GM18520 (cell line): ENCODE data around the gene ELMO2.

ENCODE experiments used
- ATAC-seq: cut with Tn5 transposase; IDR thresholded peaks from one replicate; pipeline ENCODE4 v1.9.1; 2021; ENCODE audit not compliant: unreplicated experiment

ELMO2 gene

DNA sequence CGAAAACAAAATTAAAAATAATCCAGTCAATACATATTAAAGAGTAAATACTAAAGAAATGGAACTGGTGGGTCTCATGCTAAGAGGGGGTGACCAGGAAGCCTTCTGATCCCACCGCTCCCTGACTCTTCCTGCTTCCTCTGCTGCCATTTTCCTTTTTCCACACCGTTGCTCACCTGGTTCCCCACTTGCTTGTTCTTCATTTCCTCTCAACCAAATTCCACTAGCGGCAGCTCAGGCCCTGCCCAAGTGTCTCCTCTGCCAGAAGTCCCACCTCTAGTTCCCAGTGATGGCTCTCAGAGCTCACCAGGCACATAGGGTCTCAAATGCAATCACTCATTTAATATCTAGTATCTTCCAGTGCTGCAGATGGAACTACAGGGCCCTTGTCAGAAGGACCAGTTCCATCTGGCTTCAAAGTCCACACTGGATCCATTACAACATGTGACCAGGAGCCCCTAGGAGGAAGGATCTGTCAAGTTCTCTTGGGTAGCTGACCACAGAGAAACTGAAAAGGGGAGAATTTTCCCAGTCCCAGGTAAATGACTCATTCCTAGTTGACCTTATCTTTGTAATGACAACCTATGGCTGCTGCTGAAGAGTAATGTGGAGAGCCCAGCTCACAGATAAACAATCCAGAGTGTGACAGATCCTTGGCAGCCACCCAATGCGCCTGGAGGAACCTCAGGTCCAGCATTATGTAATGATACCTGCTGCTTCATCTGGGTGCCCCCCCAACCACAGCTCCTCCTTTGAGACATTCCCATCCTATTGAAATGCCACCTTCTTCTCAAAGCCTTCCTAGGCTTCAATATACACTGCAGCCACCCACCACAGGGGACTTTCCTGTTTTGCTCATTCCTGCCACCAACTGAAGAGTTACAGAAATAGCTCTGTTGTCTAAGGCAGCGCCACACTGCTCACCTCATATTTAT, 38.2 kb downstream of the ELMO2 start:
- no peak for ATAC-seq

DNA sequence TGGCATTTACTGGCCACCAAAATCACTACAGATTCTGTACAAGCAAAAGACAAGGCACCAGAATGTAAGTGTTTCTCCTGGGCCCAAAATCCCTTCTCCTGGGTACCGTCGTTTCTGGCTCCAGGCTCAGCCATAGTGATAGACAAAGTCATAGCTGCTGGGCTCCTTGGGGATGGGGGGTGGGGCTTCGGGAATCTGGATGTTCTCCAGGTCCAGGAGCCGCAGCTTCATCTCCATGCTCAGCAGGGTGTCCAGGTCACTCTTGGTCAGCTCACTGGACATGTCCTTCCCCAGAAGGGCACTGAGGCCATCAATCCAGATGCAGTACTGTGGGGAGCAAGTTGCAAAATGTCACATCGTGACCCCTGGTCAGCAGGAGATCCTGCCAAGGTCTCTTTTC, 39.2 kb downstream of the ELMO2 start:
- ATAC-seq = no peak

DNA sequence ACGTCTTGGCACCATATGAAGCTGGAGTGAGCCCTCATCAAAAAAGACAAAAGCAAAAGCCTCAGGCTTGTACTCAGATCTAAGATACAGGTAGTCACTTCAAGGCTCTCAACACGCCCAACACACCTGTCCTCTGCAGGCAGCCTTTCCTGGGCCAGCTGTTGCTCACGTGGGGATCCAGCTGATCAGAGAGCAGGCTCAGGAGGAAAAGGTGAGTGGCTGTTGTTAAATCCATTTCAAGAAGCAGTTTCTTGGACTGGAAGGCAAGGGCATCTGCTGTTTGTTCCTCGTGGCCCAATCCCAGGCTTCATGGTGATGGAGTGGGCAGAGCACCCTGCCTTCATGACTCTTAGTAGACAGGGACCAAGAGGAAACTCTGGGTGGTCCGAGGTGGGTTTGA, 39.6 kb downstream of the ELMO2 start:
- no peak for ATAC-seq

DNA sequence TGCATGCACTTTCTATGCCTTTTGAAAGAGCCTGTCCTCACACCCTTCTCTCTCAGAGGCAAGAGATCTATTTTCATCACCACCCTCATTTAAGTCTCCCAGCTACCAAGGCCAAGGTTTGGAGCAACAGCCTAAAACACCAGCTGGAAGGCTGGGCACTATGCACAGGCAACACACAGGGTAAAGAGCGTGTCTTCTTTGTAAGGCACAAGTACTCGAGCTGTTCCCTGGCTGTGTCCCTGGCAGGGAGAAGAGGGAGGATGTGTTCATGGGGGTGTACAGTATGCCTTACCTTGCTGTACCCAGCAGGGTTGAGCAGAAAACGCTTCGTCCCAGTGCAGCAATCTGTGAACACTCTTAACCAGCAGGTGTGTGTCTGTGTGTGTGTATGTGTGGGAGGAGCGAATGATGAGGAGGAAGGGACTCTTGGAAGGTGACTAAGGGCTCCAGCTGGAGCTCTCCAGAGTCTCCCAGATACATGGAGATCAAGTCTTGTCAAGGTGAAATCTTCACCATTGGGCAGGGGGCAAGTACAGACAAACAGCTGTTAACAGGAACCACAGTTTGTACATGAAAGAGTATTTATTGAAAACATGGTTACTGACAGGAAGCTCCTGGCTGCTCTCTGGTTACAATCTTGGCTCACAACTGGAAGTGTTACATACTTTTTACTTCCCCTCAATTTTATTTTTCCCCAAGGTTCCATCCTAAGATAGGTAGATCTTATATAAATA, 40.8 kb downstream of the ELMO2 start:
- ATAC-seq = no peak

GRCh38 chr20:46364670-46365486, 41.5 kb downstream of the ELMO2 start:
- no peak for ATAC-seq

GRCh38 chr20:46363874-46364669, 42.3 kb downstream of the ELMO2 start:
- no peak for ATAC-seq

GRCh38 chr20:46362921-46363867, 43.2 kb downstream of the ELMO2 start:
- no peak for ATAC-seq

DNA sequence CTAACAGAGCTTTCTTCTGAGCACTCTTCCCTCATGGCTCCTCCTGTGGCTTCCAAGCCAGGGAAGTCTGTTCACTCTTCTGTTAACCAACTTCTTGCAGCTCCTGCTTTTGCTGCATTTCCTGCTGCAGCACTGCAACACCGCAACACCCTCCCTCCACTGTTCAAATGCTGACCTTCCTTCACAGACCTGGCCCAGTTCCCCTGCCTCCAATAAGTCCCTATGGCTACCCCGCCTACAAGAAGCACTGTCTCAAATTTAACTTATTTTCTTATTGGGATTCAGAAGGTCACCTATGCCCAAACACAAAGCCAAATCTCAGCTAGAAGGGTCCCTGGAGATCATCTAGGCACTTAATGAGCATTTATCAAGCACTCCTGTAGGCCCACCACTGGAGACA, 44.6 kb downstream of the ELMO2 start:
- no peak for ATAC-seq

- ATAC-seq = no peak
Measured at GRCh38 chr20:46361381-46361780, 45.0 kb downstream of the ELMO2 start.

- peak; percentile 48 for ATAC-seq
Measured at GRCh38 chr20:46359233-46359751, 47.1 kb downstream of the ELMO2 start.

DNA sequence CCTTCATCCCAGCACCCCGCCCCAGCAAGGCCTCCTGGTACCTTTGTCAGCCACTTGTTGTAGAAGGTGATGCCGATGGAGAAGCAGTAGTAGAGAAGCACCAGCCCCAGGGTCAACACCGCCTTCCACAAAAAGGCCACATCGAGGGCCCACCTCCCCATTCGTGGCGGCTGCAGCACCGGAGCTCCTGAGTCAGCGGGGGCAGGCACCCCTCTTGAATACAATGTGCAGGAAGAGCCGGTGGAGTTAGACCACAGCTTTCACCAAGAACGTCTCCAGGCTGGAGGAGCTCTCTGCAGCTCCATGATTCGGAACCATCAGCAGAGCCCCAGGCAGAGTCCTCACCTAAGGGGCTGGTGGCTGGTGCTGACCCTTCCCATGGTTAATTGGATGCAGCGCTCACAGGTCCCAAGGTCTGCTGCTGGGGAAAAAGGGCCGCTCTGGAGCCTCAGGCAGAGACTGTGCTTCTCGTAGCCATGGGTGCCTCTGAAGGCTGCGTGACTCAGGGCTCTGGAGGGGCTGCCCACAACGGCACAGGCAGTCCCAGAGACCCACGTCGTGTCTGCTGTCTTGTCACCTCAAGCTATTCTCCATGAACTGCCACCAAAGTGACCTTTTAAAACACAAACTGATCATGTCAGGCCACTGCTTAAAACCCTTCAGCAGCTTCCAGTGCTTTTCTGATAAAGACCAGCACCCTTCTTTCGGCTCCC, 47.9 kb downstream of the ELMO2 start:
- ATAC-seq = no peak

DNA sequence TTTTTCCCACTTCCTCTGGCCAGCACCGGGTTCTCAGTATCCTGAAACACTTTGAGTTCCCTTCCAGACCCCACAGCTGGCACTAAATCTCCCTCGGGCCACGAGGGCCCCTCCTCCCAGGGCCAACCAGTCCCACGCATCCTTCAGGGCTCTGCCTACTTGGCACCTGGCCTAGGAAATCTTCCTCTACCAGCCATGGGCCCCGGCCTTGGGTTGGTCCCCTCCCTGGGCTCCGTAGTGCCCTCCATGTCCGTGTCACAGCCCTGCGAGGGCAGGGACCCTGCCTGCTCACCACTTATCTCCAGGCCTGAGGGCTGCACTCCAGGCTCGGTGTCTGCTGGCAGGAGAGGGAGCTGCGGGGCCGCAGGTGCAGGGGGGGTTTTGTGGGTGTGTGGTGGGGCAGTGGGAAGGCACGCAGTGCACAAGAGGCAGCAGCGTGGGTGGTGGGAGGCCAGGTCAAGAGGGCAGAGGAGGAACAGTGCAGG, 49.3 kb downstream of the ELMO2 start:
- no peak for ATAC-seq

- no peak for ATAC-seq
Measured at GRCh38 chr20:46356195-46357029, 50.0 kb downstream of the ELMO2 start.

GRCh38 chr20:46355778-46356177, 50.6 kb downstream of the ELMO2 start:
- no peak for ATAC-seq

DNA sequence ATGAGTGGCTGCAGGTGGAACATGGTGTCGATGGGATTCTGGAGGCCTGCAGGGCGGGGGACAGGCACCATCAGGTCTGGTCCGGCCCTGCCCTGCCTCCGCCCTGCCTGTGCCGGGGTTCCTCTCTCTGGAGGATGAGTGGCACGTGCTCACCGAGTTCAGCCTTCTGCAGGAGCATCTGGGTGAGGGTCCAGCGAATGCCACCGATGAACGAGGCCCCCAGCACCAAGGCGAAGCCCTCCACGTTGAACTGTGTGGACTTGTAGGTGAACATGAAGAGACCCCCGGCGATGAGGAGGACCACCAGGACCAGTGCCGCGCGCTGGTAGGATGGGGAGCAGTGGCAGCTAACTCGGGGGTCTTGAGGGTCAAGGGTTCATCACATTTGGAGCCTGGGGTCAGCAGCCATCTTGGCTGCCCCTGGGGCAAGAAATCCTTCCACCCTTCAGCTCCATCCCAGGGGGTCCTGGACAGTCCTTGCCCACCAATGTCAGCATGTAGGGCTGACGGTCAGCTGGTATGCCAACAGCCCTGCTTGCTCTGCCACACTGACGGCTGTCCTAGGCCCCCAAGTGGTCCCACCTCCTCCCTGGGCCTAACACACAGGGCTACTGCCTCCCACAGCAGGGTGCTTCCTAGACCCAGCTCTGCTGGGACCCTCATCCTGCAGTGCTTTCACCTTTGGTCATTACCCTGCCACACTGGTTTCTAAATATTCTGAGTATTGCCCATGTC, 51.3 kb downstream of the ELMO2 start:
- no peak for ATAC-seq

- ATAC-seq = no peak
Measured at GRCh38 chr20:46354207-46354555, 52.2 kb downstream of the ELMO2 start.
